ENCODE results near the gene B4GALNT3.

- TF ChIP-seq CTCF (IDR thresholded peaks at IDR 0.05) (peak in 2 of 6 experiments; percentile 14 to 26), POLR2A (IDR thresholded peaks at IDR 0.05) (no peak)
Observed at GRCh38 chr12:539540-540310, 80.0 kb downstream of the B4GALNT3 start.
